ENCODE measurements around the gene PGAP6.

- TF ChIP-seq STAG1 (CRISPR knock-in tag; IDR thresholded peaks at IDR 0.05) (no peak), ARNTL (CRISPR knock-in tag; IDR thresholded peaks at IDR 0.05) (no peak), ZFP41 (CRISPR knock-in tag; IDR thresholded peaks at IDR 0.05; ENCODE audit: borderline replicate concordance) (no peak), NR3C1 (CRISPR knock-in tag; IDR thresholded peaks at IDR 0.05) (no peak), RAD51 (IDR thresholded peaks at IDR 0.05; ENCODE audit: borderline replicate concordance) (no peak), CTCF (CRISPR knock-in tag; IDR thresholded peaks at IDR 0.05) (no peak), TRIM24 (CRISPR knock-in tag; IDR thresholded peaks at IDR 0.05) (no peak), ZNF232 (CRISPR knock-in tag; IDR thresholded peaks at IDR 0.05; ENCODE audit: borderline replicate concordance) (no peak), FOSL1 (CRISPR knock-in tag; IDR thresholded peaks at IDR 0.05; ENCODE audit: borderline replicate concordance) (no peak), EHMT2 (IDR thresholded peaks at IDR 0.05; ENCODE audit: borderline replicate concordance, low read depth, low read length) (no peak), XBP1 (CRISPR knock-in tag; IDR thresholded peaks at IDR 0.05) (no peak), GFI1 (CRISPR knock-in tag; IDR thresholded peaks at IDR 0.05; ENCODE audit: borderline replicate concordance) (no peak), CHCHD3 (CRISPR knock-in tag; IDR thresholded peaks at IDR 0.05) (no peak), POLR2A (IDR thresholded peaks at IDR 0.05; ENCODE audit: insufficient read depth in 1 of 2, low read depth in 2 of 2, low read length in 2 of 2) (no peak)
These were observed 34.6 kb downstream of the PGAP6 start for GRCh38 chr16:347203-347602.
